WERI-Rb-1 (cell line): ENCODE data around the gene CD8B2.
"Not testable (repeated sequence)": the region's sequence is repeated elsewhere in the genome, so short reads cannot be mapped to it uniquely, and the experiment has no call there.

ENCODE experiments used
- DNase-seq: peaks from one replicate; pipeline ENCODE4 v3.0.0-alpha.2; 2020
- H3K27ac ChIP-seq: fragments of 250-450 bp; sonication (Bioruptor Pico); 2 replicates; pipeline ENCODE4 v1.5.1; 2020; ENCODE audit warnings: mild to moderate bottlenecking, moderate library complexity
- H3K27me3 ChIP-seq: fragments of 250-450 bp; sonication (Bioruptor Pico); 2 replicates; pipeline ENCODE4 v1.5.1; 2021; ENCODE audit warnings: mild to moderate bottlenecking, low read depth, moderate library complexity; ENCODE audit not compliant: insufficient read depth, severe bottlenecking
- H3K36me3 ChIP-seq: fragments of 250-450 bp; sonication (Bioruptor Pico); 2 replicates; pipeline ENCODE4 v1.5.1; 2020; ENCODE audit warnings: mild to moderate bottlenecking, moderate library complexity
- H3K4me3 ChIP-seq: 2 replicates; pipeline ENCODE4 v1.5.1; 2011; ENCODE audit warnings: low read depth, mild to moderate bottlenecking, control low read depth, low read length
- H3K9me3 ChIP-seq: fragments of 250-450 bp; sonication (Bioruptor Pico); 2 replicates; pipeline ENCODE4 v1.5.1; 2021; ENCODE audit warnings: mild to moderate bottlenecking, moderate library complexity; ENCODE audit not compliant: severe bottlenecking
- CTCF ChIP-seq: IDR thresholded peaks from 2 replicates; pipeline ENCODE4 v1.5.1; 2011; ENCODE audit warnings: low read depth, mild to moderate bottlenecking, control low read depth, inconsistent platforms, low read length

Gene CD8B2

GRCh38 chr2:106486551-106487385 is at the start of gene CD8B2:
TSS of gene CD8B2 (plus strand) at chr2:106487364. CDS start at chr2:106487427, 63 bp downstream.
- H3K36me3 ChIP-seq, H3K9me3 ChIP-seq: not testable (repeated sequence)

GRCh38 chr2:106461882-106462281 is 25.3 kb upstream of the CD8B2 start:
- H3K27ac ChIP-seq, H3K27me3 ChIP-seq, H3K4me3 ChIP-seq, H3K9me3 ChIP-seq, H3K36me3 ChIP-seq: not testable (repeated sequence)
- peak; percentile 11 for DNase-seq

More at GRCh38 chr2:106486551-106487385, at the start of gene CD8B2:
- not testable (repeated sequence) for H3K27ac ChIP-seq, H3K4me3 ChIP-seq, H3K27me3 ChIP-seq, DNase-seq

GRCh38 chr2:106467516-106467915 is 19.6 kb upstream of the CD8B2 start:
- H3K9me3 ChIP-seq, H3K4me3 ChIP-seq, H3K27me3 ChIP-seq, DNase-seq, H3K27ac ChIP-seq, H3K36me3 ChIP-seq: not testable (repeated sequence)

- not testable (repeated sequence) for H3K27ac ChIP-seq, H3K27me3 ChIP-seq, H3K36me3 ChIP-seq, DNase-seq, H3K4me3 ChIP-seq, H3K9me3 ChIP-seq
Observed at GRCh38 chr2:106468107-106468506, 19.1 kb upstream of the CD8B2 start, which contains the start of gene RGPD3. TSS of gene RGPD3 (minus strand) at chr2:106468413. CDS start at chr2:106468288, 125 bp downstream.

- not testable (repeated sequence) for H3K27me3 ChIP-seq
- peak; percentile 71 for DNase-seq
- TF ChIP-seq CTCF, result 0 out of 2 replicates have a peak, but pooled peaks have one; percentile 15
Observed at GRCh38 chr2:106470658-106471057, 16.5 kb upstream of the CD8B2 start.

GRCh38 chr2:106477647-106478046 is 9.5 kb upstream of the CD8B2 start:
- H3K36me3 ChIP-seq, H3K27ac ChIP-seq, H3K9me3 ChIP-seq, H3K27me3 ChIP-seq, H3K4me3 ChIP-seq, DNase-seq: not testable (repeated sequence)

More at GRCh38 chr2:106470658-106471057, 16.5 kb upstream of the CD8B2 start:
- not testable (repeated sequence) for H3K27ac ChIP-seq, H3K36me3 ChIP-seq, H3K9me3 ChIP-seq, H3K4me3 ChIP-seq

- not testable (repeated sequence) for H3K27me3 ChIP-seq, DNase-seq, H3K4me3 ChIP-seq, H3K27ac ChIP-seq, H3K9me3 ChIP-seq, H3K36me3 ChIP-seq
Observed at GRCh38 chr2:106479563-106479962, 7.6 kb upstream of the CD8B2 start.

- not testable (repeated sequence) for H3K4me3 ChIP-seq, H3K9me3 ChIP-seq, H3K27ac ChIP-seq, H3K36me3 ChIP-seq, DNase-seq, H3K27me3 ChIP-seq
Observed at GRCh38 chr2:106487386-106488191, 425 bp downstream of the CD8B2 start.

- DNase-seq, H3K36me3 ChIP-seq, H3K27me3 ChIP-seq, H3K4me3 ChIP-seq, H3K27ac ChIP-seq, H3K9me3 ChIP-seq: not testable (repeated sequence)
Observed at GRCh38 chr2:106489701-106490100, 2.5 kb downstream of the CD8B2 start.

GRCh38 chr2:106492399-106492798 is 5.2 kb downstream of the CD8B2 start:
- H3K27ac ChIP-seq, H3K9me3 ChIP-seq, H3K36me3 ChIP-seq, H3K4me3 ChIP-seq, DNase-seq, H3K27me3 ChIP-seq: not testable (repeated sequence)

GRCh38 chr2:106492913-106493312 is 5.7 kb downstream of the CD8B2 start:
- H3K36me3 ChIP-seq, DNase-seq, H3K27ac ChIP-seq, H3K9me3 ChIP-seq, H3K4me3 ChIP-seq, H3K27me3 ChIP-seq: not testable (repeated sequence)

- not testable (repeated sequence) for DNase-seq, H3K9me3 ChIP-seq, H3K27ac ChIP-seq, H3K4me3 ChIP-seq, H3K36me3 ChIP-seq, H3K27me3 ChIP-seq
Observed at GRCh38 chr2:106498549-106498948, 11.4 kb downstream of the CD8B2 start.

- H3K4me3 ChIP-seq, H3K27ac ChIP-seq, H3K27me3 ChIP-seq, H3K9me3 ChIP-seq, DNase-seq, H3K36me3 ChIP-seq: not testable (repeated sequence)
Observed at GRCh38 chr2:106500350-106500749, 13.2 kb downstream of the CD8B2 start.
